GM12865 (cell line): ENCODE measurements around the gene GABARAPL2.
"Not testable (repeated sequence)": the region's sequence is repeated elsewhere in the genome, so short reads cannot be mapped to it uniquely, and the experiment has no call there.

ENCODE experiments used
- DNase-seq: peaks from one replicate; pipeline ENCODE4 v3.0.0; 2010; ENCODE audit warnings: low read depth
- H3K4me3 ChIP-seq: 2 replicates; pipeline ENCODE4 v1.5.1; 2011; ENCODE audit warnings: mild to moderate bottlenecking, low read depth, low read length, control low read depth
- CTCF ChIP-seq: IDR thresholded peaks from 2 replicates; pipeline ENCODE4 v1.5.1; 2011; ENCODE audit warnings: low read length, control low read depth, low read depth, inconsistent platforms; ENCODE audit not compliant: insufficient read depth; ENCODE audit errors: missing control alignments

Gene GABARAPL2

GRCh38 chr16:75590920-75591843, 25.0 kb downstream of the GABARAPL2 start:
- DNase-seq: no peak
- no peak overlapping the region for H3K4me3 ChIP-seq
- no peak for TF ChIP-seq CTCF

DNA sequence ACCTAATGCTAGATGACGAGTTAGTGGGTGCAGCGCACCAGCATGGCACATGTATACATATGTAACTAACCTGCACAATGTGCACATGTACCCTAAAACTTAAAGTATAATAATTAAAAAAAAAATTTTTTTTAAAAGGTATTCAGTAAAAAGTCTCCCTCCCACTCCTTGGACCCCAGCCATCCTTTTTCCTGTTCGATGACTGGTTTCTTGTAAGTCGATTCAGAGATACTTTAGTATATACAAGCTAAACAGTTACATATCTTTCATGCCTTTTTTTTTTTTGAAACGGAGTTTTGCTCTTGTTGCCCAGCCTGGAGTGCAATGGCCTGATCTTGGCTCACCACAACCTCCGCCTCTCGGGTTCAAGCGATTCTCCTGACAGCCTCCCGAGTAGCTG, 25.7 kb downstream of the GABARAPL2 start:
- not testable (repeated sequence) for H3K4me3 ChIP-seq, DNase-seq

GRCh38 chr16:75593308-75593707, 27.1 kb downstream of the GABARAPL2 start:
- TF ChIP-seq CTCF: no peak

GRCh38 chr16:75593825-75594820, 27.9 kb downstream of the GABARAPL2 start:
- no peak for DNase-seq
- TF ChIP-seq CTCF: no peak
- H3K4me3 ChIP-seq: no peak overlapping the region

More at GRCh38 chr16:75593308-75593707, 27.1 kb downstream of the GABARAPL2 start:
- no peak overlapping the region for H3K4me3 ChIP-seq
- DNase-seq: no peak

DNA sequence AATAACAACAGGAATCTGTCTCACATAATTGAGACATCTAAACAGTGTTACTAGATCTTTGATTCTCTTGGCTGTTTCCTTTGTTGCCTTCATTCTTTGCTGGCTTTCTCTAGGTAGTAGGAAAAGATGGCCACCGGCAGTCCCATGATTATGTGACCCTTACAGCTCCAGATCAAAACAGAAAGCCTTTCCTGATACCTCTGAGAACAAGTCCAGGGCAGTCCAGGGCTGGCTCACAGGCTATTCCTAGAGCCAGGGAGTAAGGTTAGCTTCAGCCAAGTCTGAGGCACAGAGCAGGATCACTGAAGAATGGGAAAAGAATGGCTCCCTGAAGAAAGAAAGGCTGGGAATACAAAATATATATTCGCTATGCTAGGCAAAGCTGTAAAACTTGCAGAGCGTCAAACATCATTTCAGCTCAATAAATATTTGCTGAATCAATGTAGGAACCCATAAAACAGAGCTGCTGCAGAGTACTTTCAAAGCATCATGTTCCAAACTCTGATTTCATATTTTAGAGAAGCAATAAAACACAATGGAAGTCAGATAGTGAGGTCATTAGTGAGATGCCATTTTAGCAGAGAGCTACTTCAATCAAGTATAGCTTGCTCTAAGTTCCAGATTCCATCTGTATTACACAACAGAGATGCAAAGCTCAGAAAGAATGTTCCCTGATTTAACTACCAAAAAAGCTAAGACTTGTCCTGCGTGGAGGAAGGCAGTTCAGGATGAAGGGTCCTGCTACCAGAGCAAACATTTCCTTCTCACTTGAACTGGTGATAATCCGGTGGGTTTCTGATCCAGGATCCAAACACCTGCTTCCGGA, 33.5 kb downstream of the GABARAPL2 start:
- no peak overlapping the region for H3K4me3 ChIP-seq
- DNase-seq: no peak
- no peak for TF ChIP-seq CTCF

- DNase-seq: no peak
- TF ChIP-seq CTCF: no peak
- H3K4me3 ChIP-seq: no peak overlapping the region
Measured at GRCh38 chr16:75603241-75603640, 37.1 kb downstream of the GABARAPL2 start.
